Stimulated activated naive CD8-positive, alpha-beta T cell treated with anti-CD3 and anti-CD28 coated beads, Interleukin-15, Interleukin-2, amounts not matched to agents 100 ng/mL and 50 ng/mL, for 24 hours (primary cell): Measurements from ENCODE around the gene KCTD1.
"Not testable (repeated sequence)": the region's sequence is repeated elsewhere in the genome, so short reads cannot be mapped to it uniquely, and the experiment has no call there.

Experiments
- H3K27ac Mint-ChIP-seq: one replicate; pipeline ENCODE4 v1.8.0; 2021; ENCODE audit warnings: mild to moderate bottlenecking, mixed read lengths
- H3K27me3 Mint-ChIP-seq: one replicate; pipeline ENCODE4 v1.8.0; 2021; ENCODE audit warnings: mixed read lengths
- H3K36me3 Mint-ChIP-seq: one replicate; pipeline ENCODE4 v1.8.0; 2021; ENCODE audit warnings: low read depth, mixed read lengths
- H3K4me1 Mint-ChIP-seq: one replicate; pipeline ENCODE4 v1.8.0; 2021; ENCODE audit warnings: low read depth, mixed read lengths
- H3K4me3 Mint-ChIP-seq: one replicate; pipeline ENCODE4 v1.8.0; 2021; ENCODE audit warnings: mild to moderate bottlenecking, mixed read lengths
- H3K9me3 Mint-ChIP-seq: one replicate; pipeline ENCODE4 v1.8.0; 2021; ENCODE audit warnings: mixed read lengths

The KCTD1 gene

GRCh38 chr18:26453386-26453901 is 94.9 kb downstream of the KCTD1 start:
- H3K9me3 Mint-ChIP-seq: no peaks in the 10 kb centered on the region

GRCh38 chr18:26450989-26451682 is 97.2 kb downstream of the KCTD1 start:
- peaks cover 13% of the 10 kb centered on the region for H3K27me3 Mint-ChIP-seq
- H3K36me3 Mint-ChIP-seq: no peaks in the 10 kb centered on the region
- H3K4me3 Mint-ChIP-seq: no peak overlapping the region
- no peak overlapping the region for H3K27ac Mint-ChIP-seq
- H3K4me1 Mint-ChIP-seq: no peaks in the 10 kb centered on the region
- peaks cover 2% of the 10 kb centered on the region for H3K9me3 Mint-ChIP-seq

More at GRCh38 chr18:26453386-26453901, 94.9 kb downstream of the KCTD1 start:
- peaks cover 2% of the 10 kb centered on the region for H3K4me1 Mint-ChIP-seq
- H3K4me3 Mint-ChIP-seq: no peak overlapping the region
- no peaks in the 10 kb centered on the region for H3K36me3 Mint-ChIP-seq
- H3K27ac Mint-ChIP-seq: no peak overlapping the region
- H3K27me3 Mint-ChIP-seq: no peaks in the 10 kb centered on the region

- Mint-ChIP-seq H3K27me3 (peaks cover 29% of the 10 kb centered on the region), H3K4me1 (no peaks in the 10 kb centered on the region), H3K27ac (no peak overlapping the region), H3K36me3 (no peaks in the 10 kb centered on the region), H3K9me3 (peaks cover 4% of the 10 kb centered on the region), H3K4me3 (no peak overlapping the region)
These were observed 99.6 kb downstream of the KCTD1 start for GRCh38 chr18:26448714-26449159.

- Mint-ChIP-seq H3K4me3 (no peak overlapping the region), H3K27me3 (peaks cover 33% of the 10 kb centered on the region), H3K9me3 (peaks cover 4% of the 10 kb centered on the region), H3K36me3 (no peaks in the 10 kb centered on the region), H3K27ac (no peak overlapping the region), H3K4me1 (no peaks in the 10 kb centered on the region)
These were observed 104.5 kb downstream of the KCTD1 start for GRCh38 chr18:26443853-26444252.

GRCh38 chr18:26442126-26442525 is 106.2 kb downstream of the KCTD1 start:
- Mint-ChIP-seq H3K27ac (no peak overlapping the region), H3K4me3 (no peak overlapping the region), H3K27me3 (peaks cover 29% of the 10 kb centered on the region), H3K4me1 (no peaks in the 10 kb centered on the region), H3K36me3 (no peaks in the 10 kb centered on the region), H3K9me3 (peaks cover 4% of the 10 kb centered on the region)

- Mint-ChIP-seq H3K4me1 (no peaks in the 10 kb centered on the region), H3K9me3 (no peaks in the 10 kb centered on the region), H3K27me3 (peaks cover 24% of the 10 kb centered on the region), H3K27ac (no peak overlapping the region), H3K36me3 (no peaks in the 10 kb centered on the region), H3K4me3 (no peak overlapping the region)
These were observed 107.7 kb downstream of the KCTD1 start for GRCh38 chr18:26440644-26441043.

- Mint-ChIP-seq H3K27ac (no peak overlapping the region), H3K9me3 (no peaks in the 10 kb centered on the region), H3K4me3 (no peak overlapping the region), H3K27me3 (peaks cover 16% of the 10 kb centered on the region), H3K36me3 (no peaks in the 10 kb centered on the region), H3K4me1 (no peaks in the 10 kb centered on the region)
These were observed 108.8 kb downstream of the KCTD1 start for GRCh38 chr18:26439537-26439936.

- H3K4me1 Mint-ChIP-seq: no peaks in the 10 kb centered on the region
- H3K36me3 Mint-ChIP-seq: no peaks in the 10 kb centered on the region
- peaks cover 14% of the 10 kb centered on the region for H3K27me3 Mint-ChIP-seq
- no peak overlapping the region for H3K4me3 Mint-ChIP-seq
- no peaks in the 10 kb centered on the region for H3K9me3 Mint-ChIP-seq
- no peak overlapping the region for H3K27ac Mint-ChIP-seq
These were observed 109.4 kb downstream of the KCTD1 start for GRCh38 chr18:26438980-26439379.

- not testable (repeated sequence) for H3K27ac Mint-ChIP-seq, H3K9me3 Mint-ChIP-seq
These were observed 110.7 kb downstream of the KCTD1 start for GRCh38 chr18:26437634-26438033.

GRCh38 chr18:26436176-26437051 is 111.9 kb downstream of the KCTD1 start:
- Mint-ChIP-seq H3K9me3 (no peaks in the 10 kb centered on the region), H3K4me1 (no peaks in the 10 kb centered on the region), H3K36me3 (no peaks in the 10 kb centered on the region), H3K27ac (no peak overlapping the region), H3K27me3 (peaks cover 8% of the 10 kb centered on the region), H3K4me3 (no peak overlapping the region)

More at GRCh38 chr18:26437634-26438033, 110.7 kb downstream of the KCTD1 start:
- not testable (repeated sequence) for H3K4me1 Mint-ChIP-seq, H3K4me3 Mint-ChIP-seq, H3K36me3 Mint-ChIP-seq, H3K27me3 Mint-ChIP-seq

- Mint-ChIP-seq H3K36me3 (no peaks in the 10 kb centered on the region), H3K27me3 (peaks cover 8% of the 10 kb centered on the region), H3K9me3 (no peaks in the 10 kb centered on the region), H3K4me3 (no peak overlapping the region), H3K4me1 (no peaks in the 10 kb centered on the region), H3K27ac (no peak overlapping the region)
These were observed 112.8 kb downstream of the KCTD1 start for GRCh38 chr18:26435415-26436095.

- H3K36me3 Mint-ChIP-seq: no peaks in the 10 kb centered on the region
- H3K9me3 Mint-ChIP-seq: no peaks in the 10 kb centered on the region
- no peaks in the 10 kb centered on the region for H3K4me1 Mint-ChIP-seq
- H3K4me3 Mint-ChIP-seq: no peak overlapping the region
- H3K27me3 Mint-ChIP-seq: peaks cover 8% of the 10 kb centered on the region
- no peak overlapping the region for H3K27ac Mint-ChIP-seq
These were observed 113.5 kb downstream of the KCTD1 start for GRCh38 chr18:26434887-26435286.

GRCh38 chr18:26432651-26433424 is 115.5 kb downstream of the KCTD1 start:
- H3K27me3 Mint-ChIP-seq: peaks cover 4% of the 10 kb centered on the region
- H3K27ac Mint-ChIP-seq: no peak overlapping the region
- H3K4me1 Mint-ChIP-seq: no peaks in the 10 kb centered on the region
- no peaks in the 10 kb centered on the region for H3K9me3 Mint-ChIP-seq
- no peaks in the 10 kb centered on the region for H3K36me3 Mint-ChIP-seq
- no peak overlapping the region for H3K4me3 Mint-ChIP-seq

GRCh38 chr18:26429535-26430226 is 118.7 kb downstream of the KCTD1 start:
- no peak overlapping the region for H3K27ac Mint-ChIP-seq
- no peaks in the 10 kb centered on the region for H3K27me3 Mint-ChIP-seq
- H3K4me3 Mint-ChIP-seq: no peak overlapping the region
- H3K4me1 Mint-ChIP-seq: no peaks in the 10 kb centered on the region
- no peaks in the 10 kb centered on the region for H3K9me3 Mint-ChIP-seq
- no peaks in the 10 kb centered on the region for H3K36me3 Mint-ChIP-seq
